GM12873 (cell line): Measurements from ENCODE around the gene SLC35G6.
A peak's percentile ranks its signal among the peaks of the same experiment; 100 is the strongest.

ENCODE experiments used
- CTCF ChIP-seq: IDR thresholded peaks from 2 replicates; pipeline ENCODE4 v1.5.1; 2012; ENCODE audit warnings: low read depth, mild to moderate bottlenecking, moderate library complexity, low read length, control low read depth; ENCODE audit not compliant: insufficient read depth; ENCODE audit errors: missing control alignments

The SLC35G6 gene

GRCh38 chr17:7497636-7498035 is 16.4 kb downstream of the SLC35G6 start:
- TF ChIP-seq CTCF = no peak

- no peak for TF ChIP-seq CTCF
Measured at GRCh38 chr17:7499161-7499560, 17.9 kb downstream of the SLC35G6 start.

- no peak for TF ChIP-seq CTCF
Measured at GRCh38 chr17:7501729-7502128, 20.5 kb downstream of the SLC35G6 start.

GRCh38 chr17:7502171-7502847 is 21.1 kb downstream of the SLC35G6 start:
- TF ChIP-seq CTCF = no peak

- TF ChIP-seq CTCF = peak; percentile 47
Measured at GRCh38 chr17:7502987-7503386, 21.7 kb downstream of the SLC35G6 start.

- TF ChIP-seq CTCF = no peak
Measured at GRCh38 chr17:7503521-7503920, 22.3 kb downstream of the SLC35G6 start.

GRCh38 chr17:7508145-7508544 is 26.9 kb downstream of the SLC35G6 start:
- TF ChIP-seq CTCF = no peak

- TF ChIP-seq CTCF = no peak
Measured at GRCh38 chr17:7508846-7509245, 27.6 kb downstream of the SLC35G6 start.
